Anterior cingulate cortex (tissue), 58 donors: Measurements from ENCODE around the gene AFAP1.
A peak's percentile ranks its signal among the peaks of the same experiment; 100 is the strongest.

Source experiments
- DNase-seq, 58 donors: peaks; one replicate each; lab custom pipeline; 2025; lab: John Stamatoyannopoulos, UW

AFAP1 gene

GRCh38 chr4:7971159-7971631, 31.5 kb upstream of the AFAP1 start:
- no peak for DNase-seq

DNA sequence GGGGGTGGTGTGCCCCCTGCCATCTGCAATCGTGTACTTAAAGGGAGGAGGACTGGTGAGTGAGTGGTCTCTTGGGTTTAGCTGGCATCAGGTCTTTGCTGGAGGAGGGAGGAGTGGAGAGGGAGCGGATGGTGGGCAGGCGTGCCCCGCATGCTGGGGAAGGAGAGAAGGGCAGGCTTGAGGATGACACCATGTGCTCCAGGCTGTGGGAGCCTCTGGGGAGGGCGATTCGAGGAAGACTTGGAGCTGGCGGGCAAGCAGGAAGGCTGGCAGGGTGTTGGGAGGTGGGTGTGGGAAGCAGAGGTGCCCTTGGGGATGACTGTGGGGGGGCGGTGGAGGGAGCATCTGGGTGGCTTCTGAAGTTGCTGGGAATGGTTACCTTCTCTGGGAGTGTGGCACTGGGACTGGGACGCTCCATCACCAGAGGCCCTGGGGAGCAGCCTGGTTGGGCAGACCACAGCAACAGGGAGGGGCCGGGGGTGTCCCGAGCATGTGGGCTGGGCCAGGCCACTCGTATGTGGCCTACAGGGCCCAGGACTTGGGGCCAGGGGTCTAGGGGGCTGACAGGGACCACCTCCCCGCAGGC, 30.8 kb upstream of the AFAP1 start:
- no peak for DNase-seq

DNA sequence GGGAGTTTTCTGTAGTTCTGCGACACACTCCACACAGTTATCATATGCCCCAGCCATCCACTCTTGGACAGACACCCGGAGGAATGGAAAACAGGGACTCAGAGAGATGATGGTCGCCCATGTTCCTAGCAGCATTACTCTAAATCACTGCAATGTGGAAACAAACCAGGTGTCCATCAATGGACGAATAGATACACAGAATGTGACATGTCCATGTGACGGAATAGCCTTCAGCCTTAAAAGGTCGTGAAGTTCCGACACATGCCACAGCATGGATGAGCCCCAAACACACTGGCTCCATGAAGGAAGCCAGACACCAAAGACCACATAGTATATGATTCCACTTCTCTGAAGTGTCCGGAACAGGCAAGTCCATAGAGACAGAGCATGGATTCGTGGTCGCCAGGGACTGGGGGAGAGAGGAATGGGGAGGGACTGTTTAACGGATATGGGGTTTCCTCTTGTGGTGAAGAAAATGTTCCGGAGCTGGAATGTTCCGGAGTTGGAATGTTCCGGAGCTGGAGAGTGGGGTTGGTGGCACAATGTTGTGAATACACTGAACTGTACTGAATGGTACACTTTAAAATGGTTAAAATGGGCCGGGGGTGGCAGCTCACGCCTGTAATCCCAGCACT, 28.7 kb upstream of the AFAP1 start:
- DNase-seq, result no peak

DNA sequence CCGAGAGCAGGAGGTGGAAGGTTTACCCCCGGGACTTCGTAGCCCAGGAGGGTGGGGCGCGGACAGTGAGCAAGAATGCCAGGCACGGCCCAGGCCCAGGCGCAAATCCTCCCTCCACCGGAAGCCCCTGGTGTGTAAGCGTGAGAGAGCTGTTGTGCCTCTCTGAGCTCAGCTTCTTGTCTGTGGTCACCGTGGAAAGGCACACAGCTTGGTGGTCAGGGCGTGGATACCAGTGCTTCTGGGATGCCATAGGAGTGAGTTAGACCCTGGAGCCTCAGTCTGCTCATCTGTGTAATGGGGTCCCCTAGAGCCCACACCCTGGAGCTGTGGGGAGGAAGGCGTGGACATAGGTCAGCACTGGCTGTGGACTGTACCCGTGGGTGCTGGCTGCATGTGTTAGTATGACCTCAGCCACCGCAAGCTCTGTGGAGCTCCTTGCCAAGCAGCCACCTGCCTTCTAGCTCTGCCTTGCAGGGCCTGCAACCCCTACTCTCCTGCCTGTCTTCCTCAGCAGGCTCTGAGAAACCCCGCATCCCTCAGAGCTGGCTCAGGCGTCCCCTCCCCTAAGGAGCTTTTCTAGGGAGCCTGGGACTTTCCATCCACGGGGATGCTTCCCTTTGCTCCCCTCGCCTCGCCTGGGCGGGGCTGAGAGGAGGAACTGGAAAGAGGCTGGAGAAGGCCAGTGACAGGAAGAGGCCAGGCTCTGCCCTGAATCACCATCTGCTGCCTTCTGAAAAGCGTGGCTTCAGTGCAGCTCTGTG, 28.0 kb upstream of the AFAP1 start:
- peak in 3 of 58 donors; percentile 9 to 27 (median 14) for DNase-seq

GRCh38 chr4:7967063-7967440, 27.4 kb upstream of the AFAP1 start:
- no peak for DNase-seq

DNA sequence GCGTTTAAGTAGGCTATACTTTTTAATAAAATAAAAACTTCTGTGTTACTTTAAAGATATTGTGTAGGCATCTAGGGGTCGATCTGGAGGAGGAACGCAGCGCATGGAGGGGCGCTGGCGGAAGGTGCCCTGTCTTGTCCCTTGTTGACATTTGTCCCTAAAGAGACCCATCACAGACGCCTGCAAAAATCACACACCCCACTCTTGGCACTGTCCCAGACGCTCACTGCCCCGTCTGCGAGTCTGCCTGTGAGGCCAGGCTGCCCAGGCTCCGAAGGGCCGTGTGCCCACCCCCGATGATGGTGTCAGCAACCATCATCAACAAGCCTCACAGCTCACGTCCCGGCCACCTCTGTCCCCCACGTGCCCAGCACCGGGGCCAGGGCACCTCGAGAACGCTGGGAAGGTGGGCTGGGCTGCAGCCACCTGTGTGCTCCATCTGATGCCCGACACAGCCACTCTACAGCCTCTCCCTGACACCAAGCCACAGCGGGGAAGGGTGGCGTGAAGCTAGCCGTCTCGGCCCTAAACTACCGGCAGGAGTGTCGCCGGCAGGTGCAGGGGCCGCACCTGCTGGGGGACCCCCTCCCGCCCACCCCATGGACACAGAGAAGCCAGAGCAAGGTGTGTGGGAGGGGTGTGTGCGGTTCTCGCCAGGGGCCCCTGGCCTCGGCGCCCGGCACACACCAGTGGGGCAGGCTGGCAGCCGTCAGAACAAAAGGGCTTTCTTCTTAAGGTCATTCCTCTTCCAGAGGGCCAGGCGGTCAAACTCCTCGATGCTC, 26.8 kb upstream of the AFAP1 start:
- DNase-seq, result no peak

- no peak for DNase-seq
Measured at GRCh38 chr4:7964890-7965662, 25.4 kb upstream of the AFAP1 start.

- DNase-seq, result no peak
Measured at GRCh38 chr4:7964459-7964858, 24.8 kb upstream of the AFAP1 start.

DNA sequence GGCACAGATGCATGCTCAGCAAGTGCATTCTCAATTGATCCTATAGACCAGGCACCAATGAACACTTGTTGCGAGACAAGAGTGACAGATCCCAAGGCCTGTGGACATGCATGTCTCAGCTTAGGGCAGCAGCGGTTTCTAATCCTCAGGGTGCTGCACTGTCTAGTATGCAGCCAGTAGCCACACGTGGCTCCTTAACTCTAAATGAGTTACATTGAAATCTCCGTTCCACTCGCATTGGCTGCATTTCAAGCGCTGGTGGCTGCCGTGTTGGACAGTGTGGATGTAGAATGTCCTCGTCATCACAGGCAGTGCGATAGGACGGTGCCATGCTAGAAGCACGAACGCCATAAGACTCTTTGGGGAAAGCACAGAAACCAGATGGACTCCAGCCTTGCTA, 24.0 kb upstream of the AFAP1 start:
- DNase-seq, result no peak

GRCh38 chr4:7962609-7963508, 23.2 kb upstream of the AFAP1 start:
- peak in 1 of 58 donors; percentile 21 for DNase-seq

DNA sequence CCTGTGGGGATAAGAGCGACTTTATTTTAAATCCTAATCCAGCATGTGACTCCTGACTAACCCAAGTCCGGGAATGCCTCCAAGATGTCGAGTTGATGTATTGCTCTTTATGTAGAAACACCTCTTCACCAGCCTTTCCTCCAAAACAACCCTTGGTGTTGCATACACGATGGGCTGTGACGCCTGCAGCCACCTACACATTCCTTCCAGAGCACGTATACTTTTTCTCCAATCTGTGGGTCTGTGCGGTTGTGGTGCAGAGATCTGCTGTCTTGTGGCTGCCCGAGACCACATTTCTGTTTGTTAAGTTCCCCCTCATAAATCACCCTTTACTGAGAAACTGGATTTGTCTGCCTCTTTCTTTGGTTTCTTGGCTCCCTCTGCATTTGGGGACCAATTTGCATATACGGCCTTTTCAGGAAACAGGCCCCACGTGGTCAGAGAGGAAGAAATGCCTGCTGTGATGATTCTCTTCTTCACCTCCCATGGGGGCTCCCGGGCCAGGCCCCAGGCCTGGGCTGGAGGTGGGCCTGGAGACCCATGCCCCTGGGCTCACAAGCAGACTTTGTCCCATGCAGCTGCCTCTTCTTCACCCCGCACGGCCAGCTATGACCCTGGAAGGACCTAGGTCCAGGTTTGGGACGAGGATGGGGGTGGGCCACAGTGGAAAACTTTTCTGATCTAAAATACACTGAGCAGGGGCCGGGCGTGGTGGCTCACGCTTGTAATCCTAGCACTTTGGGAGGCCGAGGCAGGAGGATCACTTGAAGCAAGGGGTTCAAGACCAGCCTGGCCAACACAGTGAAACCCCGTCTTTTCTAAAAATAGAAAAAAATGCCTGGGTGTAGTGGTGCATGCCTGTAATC, 21.4 kb upstream of the AFAP1 start:
- peak in 32 of 58 donors; percentile 17 to 82 (median 48) for DNase-seq

GRCh38 chr4:7960017-7960789, 20.5 kb upstream of the AFAP1 start:
- DNase-seq, result peak in 2 of 58 donors; percentile 66 to 76

DNA sequence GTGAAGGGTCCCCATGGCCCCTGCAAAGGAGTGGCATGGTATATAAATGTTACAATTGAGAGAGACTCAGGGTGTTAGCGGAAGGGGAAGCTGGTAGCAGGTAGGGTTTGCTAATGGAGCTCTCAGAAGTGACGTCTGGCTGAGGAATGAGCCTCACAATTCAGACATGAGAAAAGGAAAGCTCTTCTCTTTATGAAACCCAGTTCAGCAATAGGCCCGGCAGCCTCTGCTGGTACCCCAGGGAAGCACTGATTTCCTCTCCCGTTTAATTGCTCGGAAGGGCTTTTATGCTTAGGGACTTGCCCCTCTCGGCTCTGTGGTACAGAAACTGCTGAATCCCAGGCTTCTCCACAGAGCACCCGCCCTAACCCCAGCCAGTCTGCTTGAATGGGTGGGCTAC, 19.4 kb upstream of the AFAP1 start:
- DNase-seq, result no peak

DNA sequence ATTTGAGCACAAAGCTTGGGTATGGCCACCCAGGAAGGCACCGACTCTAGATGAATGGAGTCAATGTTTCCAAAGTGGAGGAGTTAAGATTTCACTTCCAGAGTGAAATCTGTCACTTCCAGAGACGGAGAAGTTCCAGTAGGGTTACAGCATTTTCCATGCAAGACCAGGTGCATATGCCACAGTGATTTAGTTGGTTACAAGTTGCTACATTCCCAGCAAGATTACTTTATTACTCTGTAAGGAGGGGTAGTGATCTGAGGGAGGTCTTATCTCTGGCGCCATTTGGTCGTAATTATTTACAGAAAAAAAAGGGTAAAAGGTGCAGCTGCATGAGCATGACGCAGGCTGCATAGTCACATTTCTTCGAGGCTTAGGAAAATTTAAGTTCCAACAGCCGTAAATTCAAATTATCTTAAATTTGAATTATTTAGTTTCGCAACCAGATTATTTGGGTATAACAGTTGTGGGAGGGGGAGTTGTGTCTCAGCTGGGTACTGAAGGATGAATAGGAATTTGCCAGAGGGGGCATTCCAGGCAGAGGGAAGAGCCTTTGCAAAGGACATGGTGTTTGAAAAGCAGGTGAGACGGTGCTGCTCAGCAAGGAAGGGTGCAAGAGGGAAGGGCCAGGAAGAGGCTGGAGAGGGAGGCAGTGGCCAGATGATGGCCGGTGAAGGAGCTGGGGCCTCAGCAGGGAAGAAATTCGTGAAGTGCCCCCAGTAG, 17.4 kb upstream of the AFAP1 start:
- DNase-seq, result no peak

- DNase-seq, result peak in 16 of 58 donors; percentile 21 to 81 (median 52)
Measured at GRCh38 chr4:7956270-7956808, 16.7 kb upstream of the AFAP1 start.

GRCh38 chr4:7955393-7955792, 15.7 kb upstream of the AFAP1 start:
- DNase-seq, result no peak
